WI38 (cell line): ENCODE results near the gene WDR45.

Experiments
- H3K4me3 ChIP-seq: 2 replicates; pipeline ENCODE4 v1.5.1; 2011; ENCODE audit warnings: low read depth, mild to moderate bottlenecking, control low read depth, low read length
- CTCF ChIP-seq: IDR thresholded peaks from 2 replicates; pipeline ENCODE4 v1.5.1; 2012; ENCODE audit warnings: low read depth, mild to moderate bottlenecking, control low read depth, low read length

WDR45 gene

DNA sequence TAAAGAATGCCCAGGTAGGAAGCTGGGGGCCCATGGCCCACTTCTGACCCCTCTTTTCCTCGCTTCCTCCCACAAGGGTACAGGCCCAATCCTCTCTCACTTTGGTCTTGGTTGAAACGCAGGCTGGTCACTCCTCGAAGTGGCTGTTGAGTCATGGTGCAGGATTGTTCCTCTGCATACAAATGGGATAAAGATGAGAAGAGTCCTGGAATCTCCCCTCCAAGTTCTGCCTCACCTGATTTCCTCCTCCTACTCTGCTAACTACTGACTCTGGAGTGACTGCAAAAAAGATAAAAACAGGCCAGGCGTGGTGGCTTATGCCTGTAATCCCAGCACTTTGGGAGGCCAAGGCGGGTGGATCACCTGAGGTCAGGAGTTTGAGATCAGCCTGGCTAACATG lies 1.7 kb downstream of the WDR45 start:
- TF ChIP-seq CTCF: no peak

GRCh38 chrX:49075347-49075746 lies 4.3 kb downstream of the WDR45 start:
- no peak overlapping the region for H3K4me3 ChIP-seq
- TF ChIP-seq CTCF: no peak

More for the DNA sequence above, 1.7 kb downstream of the WDR45 start:
- H3K4me3 ChIP-seq: no peak overlapping the region

- no peak for TF ChIP-seq CTCF
- peak within 1 kb of the TSS; percentile 75 for H3K4me3 ChIP-seq
Measured at GRCh38 chrX:49073601-49074575, 5.8 kb downstream of the WDR45 start, which contains the start of gene PRAF2. Gene PRAF2 (minus strand): TSS chrX:49074002. CDS start chrX:49073987, 15 bp downstream.

- TF ChIP-seq CTCF: no peak
- peak overlapping the region; percentile 75 for H3K4me3 ChIP-seq
Measured at GRCh38 chrX:49072712-49073095, 7.0 kb downstream of the WDR45 start.

DNA sequence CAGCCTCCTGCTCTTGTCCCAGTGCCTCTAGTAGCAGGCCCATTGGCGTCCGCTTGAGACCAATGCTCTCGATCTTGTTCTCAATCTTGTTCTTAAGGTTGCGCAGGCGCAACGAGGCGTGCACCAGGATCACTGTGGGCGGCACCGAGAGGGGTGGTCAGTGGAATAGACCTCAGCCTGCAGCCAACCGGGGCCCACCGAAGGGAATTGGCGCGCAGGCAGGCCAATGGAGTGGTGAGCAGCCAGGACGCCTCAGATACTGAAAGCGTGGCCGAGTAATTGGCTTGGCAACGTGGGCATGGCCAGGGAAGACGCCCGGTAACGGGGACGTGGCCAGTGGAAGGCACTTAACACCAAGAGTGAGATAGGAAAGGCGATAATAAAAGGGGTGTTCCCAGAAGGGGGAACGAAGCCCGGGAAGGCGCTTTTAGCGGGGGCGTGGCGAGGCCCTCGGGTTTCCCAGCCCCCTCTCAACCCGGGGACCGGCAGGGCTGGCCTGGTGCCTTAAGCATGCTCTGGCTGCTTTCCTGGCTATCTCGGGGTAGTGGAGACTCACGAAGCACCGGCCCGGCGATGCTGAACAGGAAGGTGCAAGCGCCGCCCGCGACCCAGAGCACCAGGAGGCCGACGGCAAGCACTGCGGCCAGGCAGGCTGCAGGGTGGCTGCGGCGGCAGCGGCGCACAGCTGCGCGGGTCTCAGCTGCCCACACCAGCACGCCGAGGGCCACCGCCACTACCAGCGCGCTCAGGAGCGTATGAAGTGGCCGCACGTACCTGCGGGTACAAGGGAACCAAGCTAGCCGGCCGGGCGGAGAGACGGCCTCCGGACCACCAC lies 7.6 kb downstream of the WDR45 start:
- H3K4me3 ChIP-seq: peak overlapping the region; percentile 75
- TF ChIP-seq CTCF: no peak

DNA sequence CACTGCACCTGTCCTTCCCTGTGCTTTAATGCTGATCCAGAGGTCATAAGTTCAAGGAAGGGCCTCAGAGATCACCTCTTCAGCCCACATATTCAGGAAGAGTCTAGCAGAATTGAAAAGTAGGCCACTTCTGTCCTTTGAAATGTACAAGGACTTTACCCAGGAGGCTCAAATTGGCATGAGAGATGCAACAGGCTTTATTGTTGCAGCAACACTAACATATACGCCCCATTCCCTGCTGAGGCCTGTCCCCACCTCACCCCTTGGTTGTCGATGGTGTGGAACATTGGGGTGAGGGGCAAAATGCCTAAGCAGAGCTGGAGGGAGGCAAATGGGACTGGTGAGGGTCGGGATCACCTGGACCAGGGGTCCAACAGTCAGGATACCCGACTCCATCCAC lies 8.7 kb downstream of the WDR45 start:
- no peak for TF ChIP-seq CTCF
- no peak overlapping the region for H3K4me3 ChIP-seq
